DND-41 (cell line): Measurements from ENCODE around the gene RHOB.

Source experiments
- ATAC-seq: fragments of 200-7000 bp; cut with Tn5 transposase; 3 replicates; pipeline ENCODE4 v1.9.1; 2021; ENCODE audit warnings: low read depth; ENCODE audit not compliant: insufficient read depth
- DNase-seq: peaks from one replicate; pipeline ENCODE4 v3.0.0-alpha.2; 2020
- H2AFZ ChIP-seq: 2 replicates; pipeline ENCODE4 v1.6.0; 2012; ENCODE audit warnings: low read depth, low read length
- H3K27ac ChIP-seq: 2 replicates; pipeline ENCODE4 v1.5.1; 2012; ENCODE audit warnings: low read length, inconsistent platforms
- H3K27me3 ChIP-seq: fragments of 200-600 bp; sonication (generic); 2 replicates; pipeline ENCODE4 v1.6.0; 2012; ENCODE audit warnings: low read length, mild to moderate bottlenecking, inconsistent platforms; ENCODE audit not compliant: insufficient read depth, poor library complexity
- H3K36me3 ChIP-seq: 2 replicates; pipeline ENCODE4 v1.5.1; 2012; ENCODE audit warnings: low read length, inconsistent platforms; ENCODE audit not compliant: insufficient read depth
- H3K4me1 ChIP-seq: 2 replicates; pipeline ENCODE4 v1.5.1; 2012; ENCODE audit warnings: mild to moderate bottlenecking, low read length; ENCODE audit not compliant: insufficient read depth
- H3K4me2 ChIP-seq: 2 replicates; pipeline ENCODE4 v1.6.0; 2012; ENCODE audit warnings: mild to moderate bottlenecking, moderate library complexity, low read length, inconsistent platforms; ENCODE audit not compliant: insufficient read depth
- H3K4me3 ChIP-seq, 2 experiments: fragments of 200-600 bp in 1 of 2; shearing (Covaris generic) in 1 of 2; 2 replicates each; pipeline ENCODE4 v1.5.1; 2012 to 2016; ENCODE audit warnings: inconsistent platforms in 2 of 2, low read length in 2 of 2, mild to moderate bottlenecking in 2 of 2, low read depth in 1 of 2, moderate library complexity in 1 of 2
- H3K79me2 ChIP-seq: 2 replicates; pipeline ENCODE4 v1.6.0; 2012; ENCODE audit warnings: low read length, inconsistent platforms; ENCODE audit not compliant: insufficient read depth
- H3K9ac ChIP-seq: 2 replicates; pipeline ENCODE4 v1.6.0; 2012; ENCODE audit warnings: low read depth, mild to moderate bottlenecking, inconsistent platforms, low read length, moderate library complexity
- H3K9me3 ChIP-seq: 2 replicates; pipeline ENCODE4 v1.5.1; 2012; ENCODE audit warnings: low read length, moderate library complexity, mild to moderate bottlenecking, inconsistent platforms; ENCODE audit not compliant: insufficient read depth, severe bottlenecking
- H4K20me1 ChIP-seq: 2 replicates; pipeline ENCODE4 v1.6.0; 2012; ENCODE audit warnings: low read length; ENCODE audit not compliant: insufficient read depth
- EZH2 ChIP-seq: IDR thresholded peaks from 3 replicates; pipeline ENCODE4 v1.6.1; 2012; ENCODE audit warnings: borderline replicate concordance, low read depth, mild to moderate bottlenecking, moderate library complexity, low read length, inconsistent platforms; ENCODE audit not compliant: severe bottlenecking
- TF ChIP-seq, protein P1 (sequence below): IDR thresholded peaks from 2 replicates; pipeline ENCODE4 v1.5.1; 2012; ENCODE audit warnings: borderline replicate concordance, low read length, moderate library complexity, mild to moderate bottlenecking; ENCODE audit not compliant: poor library complexity, severe bottlenecking; ENCODE audit errors: extremely low read depth

The RHOB gene

GRCh38 chr2:20451341-20451740 lies 4.5 kb downstream of the RHOB start:
- Histone ChIP-seq H2AFZ (no peak overlapping the region), H3K27ac (no peak overlapping the region), H3K27me3 (peaks cover 12% of the 10 kb centered on the region), H3K9me3 (no peaks in the 10 kb centered on the region), H3K4me2 (no peak overlapping the region), H3K79me2 (no peaks in the 10 kb centered on the region), H3K4me3 (no peak overlapping the region), H3K9ac (no peak overlapping the region), H4K20me1 (no peaks in the 10 kb centered on the region), H3K4me1 (no peaks in the 10 kb centered on the region), H3K36me3 (no peaks in the 10 kb centered on the region)
- ATAC-seq = no peak
- TF ChIP-seq EZH2 = no peak
- TF ChIP-seq, protein P1, sequence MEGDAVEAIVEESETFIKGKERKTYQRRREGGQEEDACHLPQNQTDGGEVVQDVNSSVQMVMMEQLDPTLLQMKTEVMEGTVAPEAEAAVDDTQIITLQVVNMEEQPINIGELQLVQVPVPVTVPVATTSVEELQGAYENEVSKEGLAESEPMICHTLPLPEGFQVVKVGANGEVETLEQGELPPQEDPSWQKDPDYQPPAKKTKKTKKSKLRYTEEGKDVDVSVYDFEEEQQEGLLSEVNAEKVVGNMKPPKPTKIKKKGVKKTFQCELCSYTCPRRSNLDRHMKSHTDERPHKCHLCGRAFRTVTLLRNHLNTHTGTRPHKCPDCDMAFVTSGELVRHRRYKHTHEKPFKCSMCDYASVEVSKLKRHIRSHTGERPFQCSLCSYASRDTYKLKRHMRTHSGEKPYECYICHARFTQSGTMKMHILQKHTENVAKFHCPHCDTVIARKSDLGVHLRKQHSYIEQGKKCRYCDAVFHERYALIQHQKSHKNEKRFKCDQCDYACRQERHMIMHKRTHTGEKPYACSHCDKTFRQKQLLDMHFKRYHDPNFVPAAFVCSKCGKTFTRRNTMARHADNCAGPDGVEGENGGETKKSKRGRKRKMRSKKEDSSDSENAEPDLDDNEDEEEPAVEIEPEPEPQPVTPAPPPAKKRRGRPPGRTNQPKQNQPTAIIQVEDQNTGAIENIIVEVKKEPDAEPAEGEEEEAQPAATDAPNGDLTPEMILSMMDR = no peak
- no peak for DNase-seq

- Histone ChIP-seq H3K9ac (no peak overlapping the region), H3K4me2 (no peak overlapping the region), H3K4me3 (no peak overlapping the region), H3K9me3 (no peaks in the 10 kb centered on the region), H2AFZ (no peak overlapping the region), H3K4me1 (no peaks in the 10 kb centered on the region), H4K20me1 (no peaks in the 10 kb centered on the region), H3K27me3 (peaks cover 12% of the 10 kb centered on the region), H3K36me3 (no peaks in the 10 kb centered on the region), H3K27ac (no peak overlapping the region), H3K79me2 (no peaks in the 10 kb centered on the region)
- DNase-seq = no peak
- ATAC-seq = no peak
- no peak for TF ChIP-seq EZH2
- TF ChIP-seq, protein P1 = no peak
Observed at GRCh38 chr2:20451761-20452499, 5.1 kb downstream of the RHOB start.

- no peak for DNase-seq
- ATAC-seq = no peak
- Histone ChIP-seq H3K36me3 (no peaks in the 10 kb centered on the region), H3K27ac (no peak overlapping the region), H3K79me2 (no peaks in the 10 kb centered on the region), H2AFZ (no peak overlapping the region), H4K20me1 (no peaks in the 10 kb centered on the region), H3K9me3 (no peaks in the 10 kb centered on the region), H3K4me2 (no peak overlapping the region), H3K27me3 (peaks cover 12% of the 10 kb centered on the region), H3K4me3 (no peak overlapping the region), H3K9ac (no peak overlapping the region), H3K4me1 (no peaks in the 10 kb centered on the region)
- TF ChIP-seq, protein P1 = no peak
- no peak for TF ChIP-seq EZH2
Observed at GRCh38 chr2:20452551-20452950, 5.7 kb downstream of the RHOB start.
